H1 (cell line): ENCODE measurements around the gene GIMAP7. TPM values are rescaled to one million over a fixed set of nuclear protein-coding genes. Genes with fewer than 3 reads are reported as not detected.

Experiments
- CTCF ChIA-PET: fragments of 300-600 bp; sonication (Branson Sonifier 250); formaldehyde crosslinking; loops from one replicate; lab custom pipeline; 2021; ENCODE audit not compliant: partially characterized antibody; lab: Charles Lee
- POLR2A ChIA-PET: fragments of 300-600 bp; sonication (Branson Sonifier 250); formaldehyde crosslinking; loops from one replicate; lab custom pipeline; 2021; ENCODE audit warnings: inconsistent platforms; ENCODE audit not compliant: partially characterized antibody; lab: Charles Lee
- DNase-seq, 2 experiments: peaks; one replicate each; pipeline versions ENCODE4 v3.0.0 to v3.0.0-alpha.2; 2010 to 2022; ENCODE audit warnings: low spot score in 2 of 2, low read depth in 1 of 2, mixed read lengths in 1 of 2
- FAIRE-seq: peaks from 2 replicates; lab custom pipeline; 2011; peaks lifted over from hg19 to GRCh38; lab: Jason Lieb, UNC
- H2AFZ ChIP-seq: 2 replicates; pipeline ENCODE4 v1.8.1; 2012; ENCODE audit warnings: low read length, inconsistent platforms
- H2AK5ac ChIP-seq: 2 replicates; pipeline ENCODE4 v1.6.1; 2013; ENCODE audit warnings: low read depth, low read length
- H2BK120ac ChIP-seq: replicated peaks from 2 replicates; pipeline ENCODE3; 2013; ENCODE audit warnings: low read depth, low read length, inconsistent platforms
- H2BK12ac ChIP-seq: 2 replicates; pipeline ENCODE4 v1.6.1; 2013; ENCODE audit warnings: low read depth, low read length
- H2BK15ac ChIP-seq: 2 replicates; pipeline ENCODE4 v1.6.1; 2013; ENCODE audit warnings: low read length
- H2BK20ac ChIP-seq: 2 replicates; pipeline ENCODE4 v1.6.1; 2013; ENCODE audit warnings: low read length
- H2BK5ac ChIP-seq: 2 replicates; pipeline ENCODE4 v1.6.1; 2013; ENCODE audit warnings: low read depth, low read length
- H3K14ac ChIP-seq: 2 replicates; pipeline ENCODE4 v1.6.1; 2013; ENCODE audit warnings: inconsistent platforms; ENCODE audit not compliant: insufficient read length
- H3K18ac ChIP-seq: 2 replicates; pipeline ENCODE4 v1.6.1; 2013; ENCODE audit warnings: low read length; ENCODE audit errors: extremely low read depth
- H3K23ac ChIP-seq: 2 replicates; pipeline ENCODE4 v1.6.1; 2013; ENCODE audit warnings: inconsistent platforms; ENCODE audit not compliant: insufficient read length
- H3K23me2 ChIP-seq: 2 replicates; pipeline ENCODE4 v1.6.1; 2013; ENCODE audit warnings: low read depth, low read length
- H3K27ac ChIP-seq: 2 replicates; pipeline ENCODE4 v1.6.1; 2011; ENCODE audit warnings: low read depth, low read length, inconsistent platforms
- H3K27me3 ChIP-seq, 4 experiments: replicated peaks in 1 of 4; 1 replicate in 1 of 4; 2 replicates in 3 of 4; pipeline versions ENCODE4 v1.6.1 to v1.8.1; 2011 to 2013; ENCODE audit warnings: low read length in 3 of 4, mild to moderate bottlenecking in 3 of 4, inconsistent platforms in 2 of 4, mixed read lengths in 2 of 4, moderate library complexity in 1 of 4; ENCODE audit not compliant: control insufficient read depth in 3 of 4, insufficient read depth in 3 of 4; ENCODE audit errors: extremely low read depth in 1 of 4
- H3K36me3 ChIP-seq, 4 experiments: 2 replicates each; pipeline versions ENCODE4 v1.6.1 to v1.8.1; 2011 to 2013; ENCODE audit warnings: mild to moderate bottlenecking in 4 of 4, low read length in 3 of 4, moderate library complexity in 2 of 4, control low read depth in 1 of 4, inconsistent platforms in 1 of 4; ENCODE audit not compliant: insufficient read depth in 4 of 4, control insufficient read depth in 2 of 4
- H3K4ac ChIP-seq: replicated peaks from 2 replicates; pipeline ENCODE3; 2013; ENCODE audit warnings: low read length, low read depth, mixed read lengths, inconsistent platforms; ENCODE audit not compliant: insufficient read length
- H3K4me1 ChIP-seq, 4 experiments: replicated peaks in 1 of 4; 1 replicate in 1 of 4; 2 replicates in 3 of 4; pipeline versions ENCODE4 v1.6.1 to v1.8.1; 2011 to 2013; ENCODE audit warnings: low read length in 3 of 4, inconsistent platforms in 2 of 4, mixed read lengths in 1 of 4; ENCODE audit not compliant: insufficient read depth in 4 of 4, control insufficient read depth in 3 of 4
- H3K4me2 ChIP-seq, 2 experiments: 2 replicates each; pipeline versions ENCODE4 v1.6.1 to v1.8.1; 2011 to 2013; ENCODE audit warnings: low read depth in 2 of 2, low read length in 2 of 2, control low read depth in 1 of 2, inconsistent platforms in 1 of 2, mild to moderate bottlenecking in 1 of 2; ENCODE audit not compliant: insufficient read depth in 1 of 2
- H3K4me3 ChIP-seq, 4 experiments: fragments of 200-600, 300-600 bp in 1 of 4; sonication (generic), shearing (Covaris generic), sonication (Bioruptor Twin) in 1 of 4; 2 replicates each; pipeline versions ENCODE4 v1.5.1 to v1.8.1; 2011 to 2016; ENCODE audit warnings: low read length in 4 of 4, low read depth in 3 of 4, control low read depth in 2 of 4, inconsistent platforms in 2 of 4, mild to moderate bottlenecking in 2 of 4, mixed read lengths in 1 of 4, moderate library complexity in 1 of 4; ENCODE audit not compliant: insufficient read depth in 2 of 4; ENCODE audit errors: extremely low read depth in 1 of 4
- H3K56ac ChIP-seq: replicated peaks from 2 replicates; pipeline ENCODE3; 2013; ENCODE audit warnings: low read depth, mild to moderate bottlenecking, mixed read lengths, low read length, inconsistent platforms; ENCODE audit not compliant: insufficient read length
- H3K79me1 ChIP-seq: 2 replicates; pipeline ENCODE4 v1.6.1; 2013; ENCODE audit warnings: low read depth, low read length, control low read depth
- H3K79me2 ChIP-seq, 2 experiments: 2 replicates each; pipeline versions ENCODE4 v1.6.1 to v1.8.1; 2012 to 2013; ENCODE audit warnings: low read length in 2 of 2, mild to moderate bottlenecking in 2 of 2, inconsistent platforms in 1 of 2; ENCODE audit not compliant: insufficient read depth in 2 of 2, control insufficient read depth in 1 of 2
- H3K9ac ChIP-seq, 4 experiments: replicated peaks in 1 of 4; 1 replicate in 1 of 4; 2 replicates in 3 of 4; pipeline versions ENCODE4 v1.6.1 to v1.8.1; 2011 to 2013; ENCODE audit warnings: low read depth in 3 of 4, low read length in 3 of 4, control low read depth in 2 of 4, mild to moderate bottlenecking in 2 of 4, moderate library complexity in 2 of 4, inconsistent platforms in 1 of 4; ENCODE audit errors: extremely low read depth in 1 of 4
- H3K9me3 ChIP-seq, 2 experiments: 2 replicates each; pipeline versions ENCODE4 v1.6.1 to v1.8.1; 2012 to 2013; ENCODE audit warnings: mild to moderate bottlenecking in 2 of 2, moderate library complexity in 2 of 2, control low read depth in 1 of 2, inconsistent platforms in 1 of 2, low read depth in 1 of 2, low read length in 1 of 2, mixed read lengths in 1 of 2; ENCODE audit not compliant: insufficient read depth in 2 of 2
- H4K20me1 ChIP-seq, 2 experiments: replicated peaks in 1 of 2; 2 replicates each; pipeline versions ENCODE3 to v1.8.1; 2011 to 2013; ENCODE audit warnings: inconsistent platforms in 2 of 2, low read length in 2 of 2, mild to moderate bottlenecking in 1 of 2; ENCODE audit not compliant: insufficient read depth in 2 of 2, control insufficient read depth in 1 of 2
- H4K5ac ChIP-seq: 2 replicates; pipeline ENCODE4 v1.6.1; 2013; ENCODE audit warnings: low read length, low read depth, mixed read lengths, inconsistent platforms; ENCODE audit not compliant: insufficient read length
- H4K8ac ChIP-seq: 2 replicates; pipeline ENCODE4 v1.8.0; 2013; ENCODE audit warnings: mild to moderate bottlenecking, moderate library complexity, low read length, inconsistent platforms; ENCODE audit not compliant: insufficient read depth; ENCODE audit errors: extremely low read depth
- H4K91ac ChIP-seq: replicated peaks from 2 replicates; pipeline ENCODE3; 2013; ENCODE audit warnings: low read length, mixed read lengths, inconsistent platforms; ENCODE audit not compliant: insufficient read length
- CHD1 ChIP-seq: IDR thresholded peaks from 2 replicates; pipeline ENCODE4 v1.6.1; 2012; ENCODE audit warnings: low read depth, low read length, improper control_type of control experiment
- CREB1 ChIP-seq: IDR thresholded peaks from 2 replicates; pipeline ENCODE4 v1.6.1; 2012; ENCODE audit warnings: inconsistent platforms
- FOSL1 ChIP-seq: IDR thresholded peaks from 2 replicates; pipeline ENCODE4 v1.6.1; 2011; ENCODE audit warnings: mild to moderate bottlenecking, low read depth, low read length, moderate library complexity; ENCODE audit not compliant: insufficient read depth
- RXRA ChIP-seq: IDR thresholded peaks from 2 replicates; pipeline ENCODE4 v1.6.1; 2011; ENCODE audit warnings: low read depth, mild to moderate bottlenecking, low read length, moderate library complexity; ENCODE audit not compliant: insufficient read depth
- SP2 ChIP-seq: IDR thresholded peaks from 2 replicates; pipeline ENCODE4 v1.6.1; 2012; ENCODE audit warnings: mild to moderate bottlenecking, low read length, inconsistent platforms
- SRF ChIP-seq: IDR thresholded peaks from 2 replicates; pipeline ENCODE4 v1.6.1; 2011; ENCODE audit warnings: mild to moderate bottlenecking, low read depth, low read length, moderate library complexity
- SUZ12 ChIP-seq: fragments of 200-600 bp; sonication (generic); IDR thresholded peaks from 2 replicates; pipeline ENCODE4 v1.6.1; 2012; ENCODE audit warnings: mild to moderate bottlenecking, inconsistent platforms, low read length, moderate library complexity, mixed read lengths
- TEAD4 ChIP-seq: IDR thresholded peaks from 2 replicates; pipeline ENCODE4 v1.6.1; 2012; ENCODE audit warnings: low read depth, low read length, inconsistent platforms, mixed read lengths
- YY1 ChIP-seq: IDR thresholded peaks from 2 replicates; pipeline ENCODE4 v1.6.1; 2011; ENCODE audit warnings: low read depth, mild to moderate bottlenecking, low read length
- WGBS, 2 experiments: shearing (Covaris generic) in 1 of 2; methylation state at CpG; one replicate each; pipeline versions ENCODE4 v1.1.6 to v1.1.7; 2013 to 2015; ENCODE audit warnings: low lambda C conversion rate in 2 of 2, mixed read lengths in 2 of 2, inconsistent platforms in 1 of 2, low coverage in 1 of 2, missing lambda C conversion rate in 1 of 2; ENCODE audit not compliant: insufficient replicate concordance in 2 of 2, insufficient coverage in 1 of 2, insufficient read length in 1 of 2; ENCODE audit errors: extremely low coverage in 1 of 2, missing lambda C conversion rate in 1 of 2; 5-methylcytosine and 5-hydroxymethylcytosine counted together
- polyA plus RNA-seq, 7 experiments: library from polyadenylated mRNA; depleted of rRNA in 3 of 7; stranded (reverse) in 5 of 7; unstranded in 2 of 7; fragments of >200 nt in 5 of 7; fragments of 200-250 nt in 2 of 7; gene quantifications; 1 replicate in 5 of 7; 2 replicates in 1 of 7; 4 replicates in 1 of 7; pipeline versions ENCODE4 v1.2.1 to v1.2.3, GENCODE V29; 2011 to 2013; ENCODE audit warnings: missing spikeins in 2 of 7, mixed read lengths in 2 of 7
- total RNA-seq: library from RNA; stranded (reverse); fragmentation: NEBNext Ultra II Directional; extraction: Animal tissue kit (Norgen Biotek cat#: 25700); gene quantifications from 2 replicates; pipeline ENCODE4 v1.2.1, GENCODE V29; 2021
- TF ChIP-seq, protein P1 (sequence below), 3 experiments: IDR thresholded peaks; 1 replicate in 2 of 3; 2 replicates in 1 of 3; pipeline versions ENCODE4 v1.5.1 to v1.6.1; 2011; ENCODE audit warnings: low read length in 3 of 3, mild to moderate bottlenecking in 3 of 3, inconsistent platforms in 2 of 3, low read depth in 1 of 3, moderate library complexity in 1 of 3; ENCODE audit not compliant: insufficient read depth in 1 of 3; ENCODE audit errors: control extremely low read depth in 1 of 3
- TF ChIP-seq, protein P2 (sequence below): IDR thresholded peaks from 2 replicates; pipeline ENCODE4 v1.6.1; 2011; ENCODE audit warnings: low read length, improper control_type of control experiment

Gene GIMAP7
- total and polyA plus RNA-seq, 2 of the 8 experiments (the other 6 are each of a cell fraction or from before 2014, with no cell fraction given): not detected

DNA sequence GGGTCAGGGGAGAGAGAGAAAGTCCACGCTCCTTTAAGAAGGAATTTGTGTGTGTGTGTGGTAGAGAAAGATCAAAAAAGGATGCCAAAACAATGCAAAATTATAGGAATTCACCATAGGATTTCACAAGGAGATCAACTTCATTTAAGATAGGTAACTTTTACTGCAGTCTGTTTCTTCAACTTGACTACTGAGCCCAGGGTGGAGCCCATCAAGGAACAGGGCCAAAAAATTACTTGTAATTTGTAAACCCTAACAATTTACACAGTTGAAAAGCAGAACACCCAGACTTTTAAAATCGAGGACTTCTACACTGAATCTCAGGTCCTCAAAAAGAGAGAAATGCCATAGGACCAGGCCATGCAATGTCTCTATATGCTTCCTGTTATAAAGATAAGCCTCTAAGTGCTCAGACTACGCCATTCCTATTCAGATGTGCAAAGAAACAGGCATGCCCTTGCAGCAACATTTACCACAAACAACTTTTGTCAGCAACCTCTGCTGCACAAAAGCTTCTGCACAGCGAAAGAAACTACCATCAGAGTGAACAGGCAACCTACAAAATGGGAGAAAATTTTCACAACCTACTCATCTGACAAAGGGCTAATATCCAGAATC lies 42.0 kb downstream of the GIMAP7 start:
- Histone ChIP-seq H3K36me3 (no peaks in the 10 kb centered on the region), H2AFZ (no peak overlapping the region), H3K9me3 (peaks cover 5 to 16% of the 10 kb centered on the region in 2 experiments; a peak in 2 of 4 replicates), H3K4me2 (no peak overlapping the region), H4K8ac (no peak overlapping the region), H3K27me3 (no peaks in the 10 kb centered on the region), H3K56ac (no peak overlapping the region), H3K79me1 (no peaks in the 10 kb centered on the region), H4K91ac (no peak overlapping the region), H3K23ac (no peak overlapping the region), H4K20me1 (no peaks in the 10 kb centered on the region), H2BK20ac (no peak overlapping the region), H2BK12ac (no peak overlapping the region), H3K27ac (no peak overlapping the region), H4K5ac (no peak overlapping the region), H2BK120ac (no peak overlapping the region), H2AK5ac (no peak overlapping the region), H2BK15ac (no peak overlapping the region), H3K79me2 (no peaks in the 10 kb centered on the region), H3K9ac (no peak overlapping the region), H3K4me3 (no peak overlapping the region), H3K23me2 (no peaks in the 10 kb centered on the region), H2BK5ac (no peak overlapping the region), H3K14ac (no peak overlapping the region), H3K4me1 (no peaks in the 10 kb centered on the region), H3K4ac (no peak overlapping the region), H3K18ac (no peak overlapping the region)
- POLR2A ChIA-PET: no interaction called here
- CTCF ChIA-PET: no interaction called here
- no peak for FAIRE-seq
- 77% methylated on average over 4 of the region's 4 CpGs; no CpG with 5 or more reads in 1 of the 2 experiments for WGBS, 2 experiments
- no peak for DNase-seq
- TF ChIP-seq YY1: no peak
- TF ChIP-seq, protein P1, sequence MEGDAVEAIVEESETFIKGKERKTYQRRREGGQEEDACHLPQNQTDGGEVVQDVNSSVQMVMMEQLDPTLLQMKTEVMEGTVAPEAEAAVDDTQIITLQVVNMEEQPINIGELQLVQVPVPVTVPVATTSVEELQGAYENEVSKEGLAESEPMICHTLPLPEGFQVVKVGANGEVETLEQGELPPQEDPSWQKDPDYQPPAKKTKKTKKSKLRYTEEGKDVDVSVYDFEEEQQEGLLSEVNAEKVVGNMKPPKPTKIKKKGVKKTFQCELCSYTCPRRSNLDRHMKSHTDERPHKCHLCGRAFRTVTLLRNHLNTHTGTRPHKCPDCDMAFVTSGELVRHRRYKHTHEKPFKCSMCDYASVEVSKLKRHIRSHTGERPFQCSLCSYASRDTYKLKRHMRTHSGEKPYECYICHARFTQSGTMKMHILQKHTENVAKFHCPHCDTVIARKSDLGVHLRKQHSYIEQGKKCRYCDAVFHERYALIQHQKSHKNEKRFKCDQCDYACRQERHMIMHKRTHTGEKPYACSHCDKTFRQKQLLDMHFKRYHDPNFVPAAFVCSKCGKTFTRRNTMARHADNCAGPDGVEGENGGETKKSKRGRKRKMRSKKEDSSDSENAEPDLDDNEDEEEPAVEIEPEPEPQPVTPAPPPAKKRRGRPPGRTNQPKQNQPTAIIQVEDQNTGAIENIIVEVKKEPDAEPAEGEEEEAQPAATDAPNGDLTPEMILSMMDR (IDR thresholded peaks at IDR 0.05; ENCODE audit: control extremely low read depth in 1 of 3, insufficient read depth in 1 of 3, low read depth in 1 of 3, low read length in 3 of 3): no peak
- no peak for TF ChIP-seq CHD1
- no peak for TF ChIP-seq RXRA
- TF ChIP-seq SRF: no peak
- no peak for TF ChIP-seq SP2
- TF ChIP-seq CREB1: no peak
- TF ChIP-seq SUZ12: no peak
- no peak for TF ChIP-seq TEAD4
- TF ChIP-seq, protein P2, sequence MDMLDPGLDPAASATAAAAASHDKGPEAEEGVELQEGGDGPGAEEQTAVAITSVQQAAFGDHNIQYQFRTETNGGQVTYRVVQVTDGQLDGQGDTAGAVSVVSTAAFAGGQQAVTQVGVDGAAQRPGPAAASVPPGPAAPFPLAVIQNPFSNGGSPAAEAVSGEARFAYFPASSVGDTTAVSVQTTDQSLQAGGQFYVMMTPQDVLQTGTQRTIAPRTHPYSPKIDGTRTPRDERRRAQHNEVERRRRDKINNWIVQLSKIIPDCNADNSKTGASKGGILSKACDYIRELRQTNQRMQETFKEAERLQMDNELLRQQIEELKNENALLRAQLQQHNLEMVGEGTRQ: no peak
- TF ChIP-seq FOSL1: no peak
